Cardiac fibroblast (primary cell): Measurements from ENCODE around the gene RBMS1.
A peak's percentile ranks its signal among the peaks of the same experiment; 100 is the strongest.

Experiments
- DNase-seq, 2 donors: peaks; one replicate each; pipeline versions ENCODE4 v3.0.0 to v3.0.0-alpha.2; 2010; ENCODE audit warnings: low read depth in 2 of 2
- H3K4me3 ChIP-seq, 2 donors: replicated peaks in 1 of 2; 1 replicate in 1 of 2; 2 replicates in 1 of 2; pipeline ENCODE4 v1.5.1; 2011; ENCODE audit warnings: low read depth in 2 of 2, low read length in 2 of 2, mild to moderate bottlenecking in 2 of 2, moderate library complexity in 1 of 2
- CTCF ChIP-seq: IDR thresholded peaks from one replicate; pipeline ENCODE4 v1.5.1; 2011; ENCODE audit warnings: low read depth, mild to moderate bottlenecking, low read length, inconsistent platforms

Gene RBMS1

GRCh38 chr2:160408173-160408958, 85.2 kb downstream of the RBMS1 start:
- H3K4me3 ChIP-seq = peak overlapping the region; percentile 33 to 51
- no peak for DNase-seq
- no peak for TF ChIP-seq CTCF

- no peak for TF ChIP-seq CTCF
- peak; percentile 67 to 88 for DNase-seq
Measured at GRCh38 chr2:160407393-160408172, 86.0 kb downstream of the RBMS1 start.

GRCh38 chr2:160406591-160407392, 86.8 kb downstream of the RBMS1 start:
- H3K4me3 ChIP-seq = peak overlapping the region; percentile 65 to 78
- TF ChIP-seq CTCF = no peak
- DNase-seq = peak; percentile 83 to 86

More at GRCh38 chr2:160407393-160408172, 86.0 kb downstream of the RBMS1 start:
- H3K4me3 ChIP-seq = peak overlapping the region; percentile 65 to 78

GRCh38 chr2:160405077-160405867, 88.3 kb downstream of the RBMS1 start:
- DNase-seq = peak in 1 of 2 donors; percentile 56
- TF ChIP-seq CTCF = no peak
- peak overlapping the region; percentile 65 to 78 for H3K4me3 ChIP-seq

- peak in 1 of 2 donors; percentile 78 for DNase-seq
- H3K4me3 ChIP-seq = peak overlapping the region in 1 of 2 donors; percentile 8
Measured at GRCh38 chr2:160402997-160403979, 90.3 kb downstream of the RBMS1 start.

More at GRCh38 chr2:160402997-160403979, 90.3 kb downstream of the RBMS1 start:
- TF ChIP-seq CTCF = no peak
